Rectal smooth muscle tissue (tissue), 1 donor: ENCODE measurements around the gene SLC6A3.
"Not testable (repeated sequence)": the region's sequence is repeated elsewhere in the genome, so short reads cannot be mapped to it uniquely, and the experiment has no call there.

Experiments used
- H3K27ac ChIP-seq: one replicate; pipeline ENCODE4 v1.7.0; 2013; ENCODE audit warnings: low read depth, low read length, inconsistent platforms
- H3K27me3 ChIP-seq: one replicate; pipeline ENCODE4 v1.7.0; 2013; ENCODE audit warnings: low read length; ENCODE audit not compliant: control insufficient read depth, insufficient read depth
- H3K36me3 ChIP-seq: one replicate; pipeline ENCODE4 v1.7.0; 2013; ENCODE audit warnings: low read length; ENCODE audit not compliant: control insufficient read depth, insufficient read depth
- H3K4me1 ChIP-seq: one replicate; pipeline ENCODE4 v1.7.0; 2013; ENCODE audit warnings: low read length; ENCODE audit not compliant: control insufficient read depth, insufficient read depth
- H3K4me3 ChIP-seq: one replicate; pipeline ENCODE4 v1.7.0; 2013; ENCODE audit warnings: low read length
- H3K9ac ChIP-seq: one replicate; pipeline ENCODE4 v1.7.0; 2013; ENCODE audit warnings: low read length

Gene SLC6A3

DNA sequence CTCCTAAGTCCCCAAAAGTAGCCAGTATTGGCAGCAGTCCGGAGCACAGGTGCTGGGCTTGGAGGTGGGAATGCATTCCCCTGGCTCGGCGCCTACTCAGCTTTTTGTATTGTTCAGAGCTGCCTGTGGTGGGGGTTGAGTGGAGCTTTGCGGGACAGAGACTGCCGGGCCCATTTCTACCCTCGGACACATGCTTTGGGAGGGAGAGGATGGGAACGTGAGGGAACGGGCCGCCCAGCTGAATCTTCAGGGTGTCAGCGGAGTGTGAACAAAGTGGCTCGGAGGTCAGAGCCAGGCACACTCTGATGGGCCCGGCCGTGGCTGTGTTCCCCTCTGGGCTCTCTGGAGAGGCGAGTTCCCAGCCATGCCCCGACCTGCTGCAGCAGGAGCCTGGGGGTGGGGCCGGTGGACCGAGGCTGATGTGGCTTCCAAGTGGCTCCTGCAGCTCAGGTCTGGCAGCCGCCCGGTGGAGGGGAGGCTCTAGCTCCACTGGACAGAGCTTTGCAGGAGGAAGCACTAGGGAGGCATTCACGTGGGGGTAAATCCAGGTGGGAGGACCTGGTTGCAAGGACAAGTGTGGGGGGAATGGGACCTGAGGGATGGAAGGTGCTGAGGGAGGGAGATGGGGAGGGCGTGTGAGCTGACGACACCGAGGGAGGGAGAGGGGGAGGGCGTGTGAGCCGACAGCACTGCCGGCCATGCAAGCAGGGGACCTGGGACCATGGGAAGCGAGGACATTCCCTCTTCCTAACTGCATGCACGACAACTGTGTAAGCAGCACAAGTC, 31.1 kb upstream of the SLC6A3 start:
- Histone ChIP-seq H3K36me3 (peaks cover 7% of the 10 kb centered on the region), H3K27me3 (no peaks in the 10 kb centered on the region), H3K27ac (no peak overlapping the region), H3K9ac (no peak overlapping the region), H3K4me3 (no peak overlapping the region), H3K4me1 (no peaks in the 10 kb centered on the region)

DNA sequence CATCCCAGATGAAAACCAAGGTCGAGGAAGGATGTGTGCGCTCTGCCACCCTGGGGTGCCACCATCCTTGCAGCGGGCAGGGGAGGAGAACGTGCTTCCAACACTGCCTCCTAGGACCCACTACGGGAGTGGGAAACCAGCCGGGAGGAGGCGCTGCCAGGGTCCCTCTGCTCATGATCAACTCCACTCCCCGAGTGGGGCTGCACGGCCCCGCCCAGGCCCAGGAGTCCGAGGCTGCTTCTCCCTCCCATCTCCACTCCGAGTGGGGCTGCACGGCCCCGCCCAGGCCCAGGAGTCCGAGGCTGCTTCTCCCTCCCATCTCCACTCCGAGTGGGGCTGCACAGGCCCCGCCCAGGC, 30.3 kb upstream of the SLC6A3 start:
- H3K36me3 ChIP-seq, H3K9ac ChIP-seq, H3K27ac ChIP-seq, H3K4me1 ChIP-seq, H3K4me3 ChIP-seq, H3K27me3 ChIP-seq: not testable (repeated sequence)

DNA sequence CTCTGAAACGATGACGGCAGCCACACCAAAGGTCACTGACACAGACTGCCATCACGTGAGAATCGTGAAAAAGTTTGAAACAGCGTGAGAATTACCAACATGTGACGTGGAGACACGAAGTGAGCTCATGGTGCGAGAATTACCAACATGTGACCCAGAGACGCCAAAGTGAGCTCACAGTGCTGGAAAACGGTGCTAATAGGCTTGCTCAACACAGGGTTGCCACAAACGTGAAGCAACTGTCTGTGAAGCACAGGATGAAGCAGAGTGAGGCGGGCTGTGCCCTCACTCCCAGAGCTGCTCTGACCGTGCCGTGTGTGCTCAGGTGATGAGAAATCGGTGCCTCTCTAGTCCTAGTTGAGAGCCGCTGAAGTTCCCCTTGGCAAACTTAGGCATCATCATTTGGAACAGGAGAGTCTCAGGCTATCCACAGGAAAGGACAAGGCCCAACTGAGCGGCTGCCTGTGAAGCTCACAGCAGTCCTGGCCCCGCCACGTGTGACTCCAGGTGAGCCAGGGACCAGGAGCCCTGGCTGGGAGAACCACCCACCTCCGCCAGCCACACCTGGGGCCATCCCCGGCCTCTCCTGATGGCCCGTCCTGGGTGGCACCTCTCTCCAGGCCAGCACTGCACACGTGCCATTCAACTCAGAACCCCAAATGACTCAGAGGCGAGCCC, 29.8 kb upstream of the SLC6A3 start:
- no peak overlapping the region for H3K4me3 ChIP-seq
- H3K36me3 ChIP-seq = peaks cover 7% of the 10 kb centered on the region
- H3K4me1 ChIP-seq = no peaks in the 10 kb centered on the region
- no peaks in the 10 kb centered on the region for H3K27me3 ChIP-seq
- no peak overlapping the region for H3K27ac ChIP-seq
- no peak overlapping the region for H3K9ac ChIP-seq

- H3K36me3 ChIP-seq = peaks cover 7% of the 10 kb centered on the region
- H3K9ac ChIP-seq = no peak overlapping the region
- H3K4me1 ChIP-seq = no peaks in the 10 kb centered on the region
- H3K27me3 ChIP-seq = no peaks in the 10 kb centered on the region
- H3K27ac ChIP-seq = no peak overlapping the region
- H3K4me3 ChIP-seq = no peak overlapping the region
Measured at GRCh38 chr5:1474183-1474839, 29.1 kb upstream of the SLC6A3 start.

- Histone ChIP-seq H3K4me3 (no peak overlapping the region), H3K9ac (no peak overlapping the region), H3K27me3 (no peaks in the 10 kb centered on the region), H3K27ac (no peak overlapping the region), H3K36me3 (peaks cover 7% of the 10 kb centered on the region), H3K4me1 (no peaks in the 10 kb centered on the region)
Measured at GRCh38 chr5:1473746-1474145, 28.5 kb upstream of the SLC6A3 start.

- Histone ChIP-seq H3K4me1 (no peaks in the 10 kb centered on the region), H3K27me3 (no peaks in the 10 kb centered on the region), H3K36me3 (peaks cover 7% of the 10 kb centered on the region), H3K4me3 (no peak overlapping the region), H3K27ac (no peak overlapping the region), H3K9ac (no peak overlapping the region)
Measured at GRCh38 chr5:1472964-1473628, 27.9 kb upstream of the SLC6A3 start.

DNA sequence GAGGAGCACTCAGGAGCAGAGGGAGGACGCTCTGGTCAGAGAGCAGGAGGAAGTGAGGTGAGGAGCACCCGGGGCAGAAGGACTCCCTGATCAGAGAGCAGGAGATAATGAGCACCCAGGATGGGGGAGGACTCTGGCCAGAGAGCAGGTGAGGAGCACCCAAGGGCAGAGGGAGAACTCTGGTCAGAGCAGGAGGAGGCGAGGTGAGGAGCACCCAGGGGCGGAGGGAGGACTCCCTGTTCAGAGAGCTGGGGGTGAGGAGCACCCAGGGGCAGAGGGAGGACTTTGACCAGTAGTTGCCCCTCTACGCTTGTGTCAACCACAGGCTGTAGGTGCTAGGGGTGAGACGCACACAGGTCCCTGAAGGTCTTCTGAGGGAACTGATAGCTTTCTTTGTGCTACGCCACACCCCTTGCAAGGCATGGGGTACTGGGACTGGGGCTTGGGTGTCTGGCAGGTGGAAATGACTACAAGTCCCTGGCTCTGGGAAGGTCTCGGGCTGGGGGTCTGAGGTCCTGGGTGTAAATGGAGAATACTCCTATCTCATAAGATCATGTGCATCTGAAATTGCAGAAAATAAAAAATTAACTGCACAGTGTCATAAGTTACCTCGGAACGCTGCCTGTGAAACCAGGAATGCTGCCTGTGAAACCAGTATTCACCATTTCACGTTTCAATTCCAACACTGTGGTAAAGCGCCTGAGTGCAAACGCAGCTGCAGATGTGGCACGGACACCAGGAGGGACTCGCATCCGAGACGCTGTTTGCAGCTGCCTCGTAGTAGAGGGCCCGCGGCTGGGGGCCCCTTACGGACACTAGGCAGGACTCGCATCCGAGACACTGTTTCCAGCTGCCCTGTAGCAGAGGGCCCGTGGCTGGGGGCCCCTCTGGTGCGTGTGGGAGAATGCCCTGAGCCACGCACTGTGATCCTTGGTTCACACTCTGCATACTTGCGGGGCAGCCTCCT, 27.0 kb upstream of the SLC6A3 start:
- no peaks in the 10 kb centered on the region for H3K27me3 ChIP-seq
- H3K36me3 ChIP-seq = peaks cover 5% of the 10 kb centered on the region
- no peak overlapping the region for H3K9ac ChIP-seq
- H3K4me1 ChIP-seq = no peaks in the 10 kb centered on the region
- no peak overlapping the region for H3K27ac ChIP-seq
- no peak overlapping the region for H3K4me3 ChIP-seq

DNA sequence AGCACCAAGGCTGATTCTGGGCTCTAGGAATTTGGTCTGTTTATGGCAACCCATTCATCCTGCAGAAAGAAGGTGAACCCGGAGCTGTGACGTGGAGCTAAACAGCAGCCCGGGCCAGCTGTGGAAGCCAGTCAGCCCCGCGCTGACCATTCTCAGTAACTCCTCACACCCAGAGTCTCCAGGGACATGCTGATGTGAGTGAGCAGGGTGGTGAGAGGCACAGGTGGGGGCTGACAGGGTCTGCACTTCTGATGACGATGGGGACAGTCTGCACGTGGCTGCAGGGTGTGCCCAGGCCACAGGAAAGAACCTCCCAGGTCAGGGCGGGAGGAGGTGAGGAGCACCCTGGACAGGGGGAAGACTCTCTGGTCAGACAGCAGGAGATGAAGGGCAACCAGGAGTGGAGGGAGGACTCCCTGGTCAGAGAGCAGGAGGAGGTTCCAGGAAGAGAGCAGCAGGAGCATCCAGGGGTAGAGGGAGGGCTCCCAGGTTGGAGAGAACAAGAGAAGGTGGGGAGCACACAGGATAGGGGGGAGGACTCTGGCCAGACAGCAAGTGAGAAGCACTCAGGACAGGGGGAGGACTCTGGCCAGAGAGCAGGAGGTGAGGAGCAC, 26.1 kb upstream of the SLC6A3 start:
- Histone ChIP-seq H3K36me3 (peaks cover 2% of the 10 kb centered on the region), H3K9ac (no peak overlapping the region), H3K4me3 (no peak overlapping the region), H3K4me1 (no peaks in the 10 kb centered on the region), H3K27ac (no peak overlapping the region), H3K27me3 (no peaks in the 10 kb centered on the region)

GRCh38 chr5:1470762-1471211, 25.5 kb upstream of the SLC6A3 start:
- H3K4me3 ChIP-seq = no peak overlapping the region
- peaks cover 2% of the 10 kb centered on the region for H3K36me3 ChIP-seq

DNA sequence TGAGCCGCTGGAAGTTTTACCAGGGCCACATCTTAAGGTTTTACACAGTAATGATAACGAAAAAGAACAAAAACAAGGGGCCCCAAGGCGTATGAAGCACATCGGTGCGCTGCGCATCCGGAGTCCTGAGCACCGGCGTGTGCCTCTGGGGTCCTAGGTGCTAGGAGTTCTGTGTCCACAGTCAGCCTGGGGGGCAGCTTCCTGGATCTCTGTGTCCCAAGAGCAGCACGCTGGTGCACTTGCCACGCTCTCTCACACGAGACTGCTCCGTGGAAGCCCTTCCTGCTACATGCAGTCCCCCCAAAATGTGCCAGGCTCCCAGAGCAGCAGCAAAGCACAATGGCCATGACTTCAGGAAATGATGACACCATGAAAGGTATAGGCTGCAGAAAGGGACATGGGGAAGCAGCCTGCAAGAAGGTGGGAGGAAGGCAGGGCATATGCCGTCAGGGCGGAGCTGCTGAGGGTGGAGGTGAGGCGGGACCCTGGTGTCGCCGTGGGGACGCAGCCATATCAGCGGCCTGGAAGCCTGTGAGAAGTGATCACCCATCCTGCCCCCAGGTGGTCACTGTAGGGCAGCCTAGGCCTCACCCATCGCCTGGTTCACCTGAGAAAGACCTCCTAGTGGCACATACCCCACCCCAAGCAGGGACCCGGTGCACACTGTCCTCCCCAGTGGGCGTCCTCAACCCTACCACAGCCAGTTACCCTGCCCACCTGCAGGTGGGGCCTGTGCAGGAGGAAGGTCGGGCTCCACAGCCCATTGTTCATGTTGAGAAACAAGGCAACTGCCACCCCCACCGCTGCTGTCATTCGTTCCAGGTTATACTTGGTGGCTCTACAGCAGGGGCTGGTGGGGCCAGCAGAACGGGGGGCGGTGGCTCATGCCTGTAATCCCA, 23.6 kb upstream of the SLC6A3 start:
- Histone ChIP-seq H3K27ac (no peak overlapping the region), H3K36me3 (peaks cover 5% of the 10 kb centered on the region)

More at GRCh38 chr5:1470762-1471211, 25.5 kb upstream of the SLC6A3 start:
- Histone ChIP-seq H3K27ac (no peak overlapping the region), H3K27me3 (no peaks in the 10 kb centered on the region), H3K4me1 (no peaks in the 10 kb centered on the region), H3K9ac (no peak overlapping the region)

GRCh38 chr5:1468247-1468612, 23.0 kb upstream of the SLC6A3 start:
- peaks cover 9% of the 10 kb centered on the region for H3K36me3 ChIP-seq
- H3K9ac ChIP-seq = no peak overlapping the region
- H3K4me3 ChIP-seq = no peak overlapping the region

More for the DNA sequence above, 23.6 kb upstream of the SLC6A3 start:
- no peak overlapping the region for H3K4me3 ChIP-seq
- no peaks in the 10 kb centered on the region for H3K27me3 ChIP-seq
- H3K9ac ChIP-seq = no peak overlapping the region
- H3K4me1 ChIP-seq = no peaks in the 10 kb centered on the region

More at GRCh38 chr5:1468247-1468612, 23.0 kb upstream of the SLC6A3 start:
- H3K27me3 ChIP-seq = no peaks in the 10 kb centered on the region
- H3K4me1 ChIP-seq = no peaks in the 10 kb centered on the region
- H3K27ac ChIP-seq = no peak overlapping the region
